A549 (cell line): ENCODE measurements around the gene ACVR2A.

Source experiments
- CEBPB ChIP-seq, 2 experiments: fragments of >200 bp in 1 of 2; sonication (Bioruptor Twin) in 1 of 2; formaldehyde crosslinking in 1 of 2; IDR thresholded peaks; 2 replicates each; pipeline ENCODE4 v1.6.1; 2012 to 2016
- EP300 ChIP-seq, 2 experiments: fragments of >200 bp; sonication (Bioruptor Twin); formaldehyde crosslinking; IDR thresholded peaks; 2 replicates in 1 of 2; 3 replicates in 1 of 2; pipeline ENCODE4 v1.6.1; 2016 to 2017
- FOSL2 ChIP-seq, 2 experiments: fragments of 450-650 bp in 1 of 2; fragments of >200 bp in 1 of 2; sonication (Bioruptor Twin) in 1 of 2; formaldehyde crosslinking; IDR thresholded peaks; 2 replicates each; pipeline versions ENCODE4 v1.5.0 to v1.6.1; 2016 to 2020; ENCODE audit warnings: mild to moderate bottlenecking in 1 of 2, moderate library complexity in 1 of 2
- MAZ ChIP-seq: fragments of 150-350 bp; IDR thresholded peaks from 2 replicates; pipeline ENCODE4 v1.6.1; 2014; ENCODE audit warnings: antibody characterized with exemption, low read depth, low read length, borderline replicate concordance
- NPAS2 ChIP-seq: fragments of 250-450 bp; sonication (Bioruptor Pico); IDR thresholded peaks from 2 replicates; pipeline ENCODE4 v1.8.0; 2022; ENCODE audit warnings: mild to moderate bottlenecking, moderate library complexity, borderline replicate concordance
- POLR2A ChIP-seq: IDR thresholded peaks from 2 replicates; pipeline ENCODE4 v1.6.1; 2012; ENCODE audit warnings: mild to moderate bottlenecking, low read length
- RFX5 ChIP-seq: fragments of 450-650 bp; IDR thresholded peaks from 2 replicates; pipeline ENCODE4 v1.7.1; 2014; ENCODE audit warnings: antibody characterized with exemption, mild to moderate bottlenecking, moderate library complexity
- ZNF302 ChIP-seq: fragments of 250-450 bp; sonication (Bioruptor Pico); IDR thresholded peaks from 2 replicates; pipeline ENCODE4 v1.9.0; 2021; ENCODE audit warnings: inconsistent platforms, mild to moderate bottlenecking, moderate library complexity
- TF ChIP-seq, protein P1 (sequence below): fragments of >200 bp; sonication (Bioruptor Twin); formaldehyde crosslinking; IDR thresholded peaks from 3 replicates; pipeline ENCODE4 v1.5.1; 2016
- TF ChIP-seq, protein P2 (sequence below): IDR thresholded peaks from 2 replicates; pipeline ENCODE4 v1.6.1; 2012
- TF ChIP-seq, protein P3 (sequence below): fragments of 150-350 bp; IDR thresholded peaks from 2 replicates; pipeline ENCODE4 v1.6.1; 2014; ENCODE audit warnings: low read depth, mild to moderate bottlenecking, low read length

DNA sequence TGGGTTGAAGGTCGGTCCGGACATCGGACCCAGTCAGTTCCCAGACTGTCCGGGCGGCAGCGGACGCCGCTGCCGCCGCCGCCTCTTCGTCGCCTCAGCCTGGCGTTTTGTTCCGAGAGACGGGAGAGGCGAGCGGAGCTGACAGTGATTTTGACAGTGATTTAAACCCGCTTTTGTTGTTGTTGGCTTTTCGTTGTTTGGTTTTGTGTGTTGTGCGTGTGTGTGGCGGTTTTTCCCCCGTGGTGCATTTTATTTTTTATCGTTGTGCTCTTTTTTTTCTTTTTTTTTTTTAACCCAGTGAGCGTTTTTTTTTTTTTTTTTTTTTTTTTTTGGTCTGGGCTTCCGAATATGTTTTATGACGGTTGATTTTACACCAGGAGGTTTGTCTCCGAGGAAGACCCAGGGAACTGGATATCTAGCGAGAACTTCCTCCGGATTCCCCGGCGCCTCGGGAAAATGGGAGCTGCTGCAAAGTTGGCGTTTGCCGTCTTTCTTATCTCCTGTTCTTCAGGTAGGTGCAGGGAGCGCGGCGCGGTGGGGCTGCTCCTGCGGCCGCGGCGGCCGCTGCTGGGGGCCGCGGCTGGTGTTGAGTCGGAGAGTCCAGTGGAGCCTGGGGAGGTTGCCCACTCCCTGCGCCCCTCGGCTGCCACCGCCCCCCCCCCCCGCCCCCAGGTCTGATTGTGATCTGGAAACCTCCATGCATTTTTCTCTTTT, at the start of gene ACVR2A:
- TF ChIP-seq, protein P1, sequence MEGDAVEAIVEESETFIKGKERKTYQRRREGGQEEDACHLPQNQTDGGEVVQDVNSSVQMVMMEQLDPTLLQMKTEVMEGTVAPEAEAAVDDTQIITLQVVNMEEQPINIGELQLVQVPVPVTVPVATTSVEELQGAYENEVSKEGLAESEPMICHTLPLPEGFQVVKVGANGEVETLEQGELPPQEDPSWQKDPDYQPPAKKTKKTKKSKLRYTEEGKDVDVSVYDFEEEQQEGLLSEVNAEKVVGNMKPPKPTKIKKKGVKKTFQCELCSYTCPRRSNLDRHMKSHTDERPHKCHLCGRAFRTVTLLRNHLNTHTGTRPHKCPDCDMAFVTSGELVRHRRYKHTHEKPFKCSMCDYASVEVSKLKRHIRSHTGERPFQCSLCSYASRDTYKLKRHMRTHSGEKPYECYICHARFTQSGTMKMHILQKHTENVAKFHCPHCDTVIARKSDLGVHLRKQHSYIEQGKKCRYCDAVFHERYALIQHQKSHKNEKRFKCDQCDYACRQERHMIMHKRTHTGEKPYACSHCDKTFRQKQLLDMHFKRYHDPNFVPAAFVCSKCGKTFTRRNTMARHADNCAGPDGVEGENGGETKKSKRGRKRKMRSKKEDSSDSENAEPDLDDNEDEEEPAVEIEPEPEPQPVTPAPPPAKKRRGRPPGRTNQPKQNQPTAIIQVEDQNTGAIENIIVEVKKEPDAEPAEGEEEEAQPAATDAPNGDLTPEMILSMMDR: no peak
- TF ChIP-seq EP300 (IDR thresholded peaks at IDR 0.05): no peak
- TF ChIP-seq, protein P2, sequence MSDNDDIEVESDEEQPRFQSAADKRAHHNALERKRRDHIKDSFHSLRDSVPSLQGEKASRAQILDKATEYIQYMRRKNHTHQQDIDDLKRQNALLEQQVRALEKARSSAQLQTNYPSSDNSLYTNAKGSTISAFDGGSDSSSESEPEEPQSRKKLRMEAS: no peak
- TF ChIP-seq RFX5: no peak
- TF ChIP-seq NPAS2 (CRISPR knock-in tag): no peak
- TF ChIP-seq FOSL2 (IDR thresholded peaks at IDR 0.05): no peak
- TF ChIP-seq FOSL2 (CRISPR knock-in tag; IDR thresholded peaks at IDR 0.05): no peak
- no peak for TF ChIP-seq ZNF302 (CRISPR knock-in tag)
- no peak for TF ChIP-seq CEBPB (IDR thresholded peaks at IDR 0.05)
- TF ChIP-seq POLR2A: no peak
- TF ChIP-seq, protein P3, sequence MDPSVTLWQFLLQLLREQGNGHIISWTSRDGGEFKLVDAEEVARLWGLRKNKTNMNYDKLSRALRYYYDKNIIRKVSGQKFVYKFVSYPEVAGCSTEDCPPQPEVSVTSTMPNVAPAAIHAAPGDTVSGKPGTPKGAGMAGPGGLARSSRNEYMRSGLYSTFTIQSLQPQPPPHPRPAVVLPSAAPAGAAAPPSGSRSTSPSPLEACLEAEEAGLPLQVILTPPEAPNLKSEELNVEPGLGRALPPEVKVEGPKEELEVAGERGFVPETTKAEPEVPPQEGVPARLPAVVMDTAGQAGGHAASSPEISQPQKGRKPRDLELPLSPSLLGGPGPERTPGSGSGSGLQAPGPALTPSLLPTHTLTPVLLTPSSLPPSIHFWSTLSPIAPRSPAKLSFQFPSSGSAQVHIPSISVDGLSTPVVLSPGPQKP: no peak
- no peak for TF ChIP-seq MAZ
